ENCODE measurements around the gene DISC1.
"Not testable (repeated sequence)": the region's sequence is repeated elsewhere in the genome, so short reads cannot be mapped to it uniquely, and the experiment has no call there.

DISC1 gene

GRCh38 chr1:231705806-231706760 is 79.5 kb downstream of the DISC1 start:
- DNase-seq, result no peak

- no peak for DNase-seq
These were observed 80.3 kb downstream of the DISC1 start for GRCh38 chr1:231706934-231707333.

- DNase-seq, result no peak
These were observed 80.8 kb downstream of the DISC1 start for GRCh38 chr1:231707407-231707806.

- DNase-seq, result no peak
These were observed 81.8 kb downstream of the DISC1 start for GRCh38 chr1:231708394-231708793.

- DNase-seq, result no peak
These were observed 87.8 kb downstream of the DISC1 start for GRCh38 chr1:231714440-231714839.

GRCh38 chr1:231715816-231716722 is 89.5 kb downstream of the DISC1 start:
- no peak for DNase-seq

- DNase-seq, result no peak
These were observed 90.3 kb downstream of the DISC1 start for GRCh38 chr1:231716879-231717278.

- DNase-seq, result no peak
These were observed 93.0 kb downstream of the DISC1 start for GRCh38 chr1:231719485-231720183.

GRCh38 chr1:231720652-231721325 is 94.2 kb downstream of the DISC1 start:
- DNase-seq, result no peak

GRCh38 chr1:231721436-231721835 is 94.8 kb downstream of the DISC1 start:
- DNase-seq, result no peak

- DNase-seq, result no peak
These were observed 95.8 kb downstream of the DISC1 start for GRCh38 chr1:231722356-231722755.

- DNase-seq, result no peak
These were observed 96.6 kb downstream of the DISC1 start for GRCh38 chr1:231723146-231723545.

GRCh38 chr1:231724041-231724440 is 97.5 kb downstream of the DISC1 start:
- no peak for DNase-seq

GRCh38 chr1:231724876-231725647 is 98.5 kb downstream of the DISC1 start:
- no peak for DNase-seq

- DNase-seq, result no peak
These were observed 100.6 kb downstream of the DISC1 start for GRCh38 chr1:231727171-231727570.

- not testable (repeated sequence) for DNase-seq
These were observed 102.4 kb downstream of the DISC1 start for GRCh38 chr1:231728987-231729386.

- no peak for DNase-seq
These were observed 103.0 kb downstream of the DISC1 start for GRCh38 chr1:231729544-231729943.

GRCh38 chr1:231731268-231731667 is 104.7 kb downstream of the DISC1 start:
- DNase-seq, result no peak

- no peak for DNase-seq
These were observed 106.5 kb downstream of the DISC1 start for GRCh38 chr1:231733063-231733462.

- DNase-seq, result no peak
These were observed 107.1 kb downstream of the DISC1 start for GRCh38 chr1:231733672-231734071.

- no peak for DNase-seq
These were observed 107.8 kb downstream of the DISC1 start for GRCh38 chr1:231734417-231734816.

- no peak for DNase-seq
These were observed 108.8 kb downstream of the DISC1 start for GRCh38 chr1:231735411-231735810.

Data from activated T-cell treated with anti-CD3 and anti-CD28 coated beads for 4 hours (primary cell).